Right lobe of liver (tissue), 4 donors: ENCODE data around the gene ECD.

ENCODE experiments used
- POLR2A ChIP-seq: fragments of 450-650 bp; IDR thresholded peaks from one replicate; pipeline ENCODE4 v1.6.1; 2017; ENCODE audit warnings: antibody characterized with exemption, mild to moderate bottlenecking
- TF ChIP-seq, protein P1 (sequence below), 4 donors: fragments of 200-600 bp in 3 of 4; fragments of 450-650 bp in 1 of 4; IDR thresholded peaks; one replicate each; pipeline versions ENCODE4 v1.5.1 to v1.8.0; 2016 to 2022; ENCODE audit warnings: antibody characterized with exemption in 4 of 4, mild to moderate bottlenecking in 2 of 4
- donor health status: DM: no; HTN: no; CAD: no.
- donor health status: DM: no; HTN: no; CAD: no.
- donor health status: DM: no; HTN: yes; CAD: no.

DNA sequence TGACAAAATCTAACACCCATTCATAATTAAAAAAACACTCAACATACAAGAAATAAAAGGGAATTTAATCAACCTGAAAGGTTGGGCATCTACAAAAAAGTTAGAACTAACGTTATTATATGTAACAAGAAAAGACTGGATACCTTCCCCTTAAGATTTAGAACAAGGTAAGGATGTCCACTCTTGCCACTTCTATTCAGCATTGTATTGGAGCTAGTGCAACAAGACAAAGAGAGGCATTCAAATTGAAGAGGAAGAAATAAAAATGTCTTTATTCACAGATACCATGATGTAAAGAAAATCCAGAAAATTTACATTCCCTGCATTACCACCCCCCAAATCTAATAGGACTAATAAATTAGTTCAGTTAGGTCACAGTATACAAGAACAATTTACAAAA, 18.5 kb upstream of the ECD start:
- TF ChIP-seq, protein P1, sequence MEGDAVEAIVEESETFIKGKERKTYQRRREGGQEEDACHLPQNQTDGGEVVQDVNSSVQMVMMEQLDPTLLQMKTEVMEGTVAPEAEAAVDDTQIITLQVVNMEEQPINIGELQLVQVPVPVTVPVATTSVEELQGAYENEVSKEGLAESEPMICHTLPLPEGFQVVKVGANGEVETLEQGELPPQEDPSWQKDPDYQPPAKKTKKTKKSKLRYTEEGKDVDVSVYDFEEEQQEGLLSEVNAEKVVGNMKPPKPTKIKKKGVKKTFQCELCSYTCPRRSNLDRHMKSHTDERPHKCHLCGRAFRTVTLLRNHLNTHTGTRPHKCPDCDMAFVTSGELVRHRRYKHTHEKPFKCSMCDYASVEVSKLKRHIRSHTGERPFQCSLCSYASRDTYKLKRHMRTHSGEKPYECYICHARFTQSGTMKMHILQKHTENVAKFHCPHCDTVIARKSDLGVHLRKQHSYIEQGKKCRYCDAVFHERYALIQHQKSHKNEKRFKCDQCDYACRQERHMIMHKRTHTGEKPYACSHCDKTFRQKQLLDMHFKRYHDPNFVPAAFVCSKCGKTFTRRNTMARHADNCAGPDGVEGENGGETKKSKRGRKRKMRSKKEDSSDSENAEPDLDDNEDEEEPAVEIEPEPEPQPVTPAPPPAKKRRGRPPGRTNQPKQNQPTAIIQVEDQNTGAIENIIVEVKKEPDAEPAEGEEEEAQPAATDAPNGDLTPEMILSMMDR (IDR thresholded peaks at IDR 0.05) = no peak
- TF ChIP-seq POLR2A = no peak
